ENCODE results near the gene ARL13A.

- TF ChIP-seq CTCF (IDR thresholded peaks at IDR 0.05; ENCODE audit: insufficient read depth, low read length): no peak
- no peak for TF ChIP-seq POLR2AphosphoS5 (IDR thresholded peaks at IDR 0.05; ENCODE audit: low read depth)
- TF ChIP-seq GABPA (IDR thresholded peaks at IDR 0.05; ENCODE audit: low read depth): no peak
- TF ChIP-seq, protein P1, sequence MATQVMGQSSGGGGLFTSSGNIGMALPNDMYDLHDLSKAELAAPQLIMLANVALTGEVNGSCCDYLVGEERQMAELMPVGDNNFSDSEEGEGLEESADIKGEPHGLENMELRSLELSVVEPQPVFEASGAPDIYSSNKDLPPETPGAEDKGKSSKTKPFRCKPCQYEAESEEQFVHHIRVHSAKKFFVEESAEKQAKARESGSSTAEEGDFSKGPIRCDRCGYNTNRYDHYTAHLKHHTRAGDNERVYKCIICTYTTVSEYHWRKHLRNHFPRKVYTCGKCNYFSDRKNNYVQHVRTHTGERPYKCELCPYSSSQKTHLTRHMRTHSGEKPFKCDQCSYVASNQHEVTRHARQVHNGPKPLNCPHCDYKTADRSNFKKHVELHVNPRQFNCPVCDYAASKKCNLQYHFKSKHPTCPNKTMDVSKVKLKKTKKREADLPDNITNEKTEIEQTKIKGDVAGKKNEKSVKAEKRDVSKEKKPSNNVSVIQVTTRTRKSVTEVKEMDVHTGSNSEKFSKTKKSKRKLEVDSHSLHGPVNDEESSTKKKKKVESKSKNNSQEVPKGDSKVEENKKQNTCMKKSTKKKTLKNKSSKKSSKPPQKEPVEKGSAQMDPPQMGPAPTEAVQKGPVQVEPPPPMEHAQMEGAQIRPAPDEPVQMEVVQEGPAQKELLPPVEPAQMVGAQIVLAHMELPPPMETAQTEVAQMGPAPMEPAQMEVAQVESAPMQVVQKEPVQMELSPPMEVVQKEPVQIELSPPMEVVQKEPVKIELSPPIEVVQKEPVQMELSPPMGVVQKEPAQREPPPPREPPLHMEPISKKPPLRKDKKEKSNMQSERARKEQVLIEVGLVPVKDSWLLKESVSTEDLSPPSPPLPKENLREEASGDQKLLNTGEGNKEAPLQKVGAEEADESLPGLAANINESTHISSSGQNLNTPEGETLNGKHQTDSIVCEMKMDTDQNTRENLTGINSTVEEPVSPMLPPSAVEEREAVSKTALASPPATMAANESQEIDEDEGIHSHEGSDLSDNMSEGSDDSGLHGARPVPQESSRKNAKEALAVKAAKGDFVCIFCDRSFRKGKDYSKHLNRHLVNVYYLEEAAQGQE (IDR thresholded peaks at IDR 0.05; ENCODE audit: insufficient replicate concordance, low read depth): no peak
- TF ChIP-seq SPI1 (IDR thresholded peaks at IDR 0.05; ENCODE audit: borderline replicate concordance, low read depth): no peak
Measured at GRCh38 chrX:100928660-100929613, 40.6 kb upstream of the ARL13A start, which contains the start of gene XKRX.
